Pericardium fibroblast (primary cell): ENCODE data around the gene FBXO45. TPM values are rescaled to one million over a fixed set of nuclear protein-coding genes. Genes with fewer than 3 reads are reported as not detected.

ENCODE experiments used
- total RNA-seq: library from RNA; depleted of rRNA; stranded (reverse); fragments of >200 nt; gene quantifications from 2 replicates; pipeline ENCODE4 v1.2.3, GENCODE V29; 2015

The FBXO45 gene, protein sequence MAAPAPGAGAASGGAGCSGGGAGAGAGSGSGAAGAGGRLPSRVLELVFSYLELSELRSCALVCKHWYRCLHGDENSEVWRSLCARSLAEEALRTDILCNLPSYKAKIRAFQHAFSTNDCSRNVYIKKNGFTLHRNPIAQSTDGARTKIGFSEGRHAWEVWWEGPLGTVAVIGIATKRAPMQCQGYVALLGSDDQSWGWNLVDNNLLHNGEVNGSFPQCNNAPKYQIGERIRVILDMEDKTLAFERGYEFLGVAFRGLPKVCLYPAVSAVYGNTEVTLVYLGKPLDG
- total RNA-seq = 3.2 and 3.7 TPM in 2 replicates

GRCh38 chr3:196568246-196569002 lies at the start of gene FBXO45, which contains the start of gene WDR53:
FBXO45 (plus strand) TSS chr3:196568660; CDS start chr3:196568985, 325 bp downstream.
WDR53 (minus strand) TSS chr3:196568554; CDS start chr3:196561475, 7,079 bp downstream.

Other genes with a start within 250 kb of the FBXO45 start
- not detected in 2 replicates for gene TM4SF19, start 230.3 kb upstream of the FBXO45 start, total RNA-seq
- gene UBXN7, start 136.2 kb upstream of the FBXO45 start, total RNA-seq = 6.5 and 10.2 TPM in 2 replicates
- 10.6 and 13.5 TPM in 2 replicates for gene RNF168, start 64.9 kb upstream of the FBXO45 start, total RNA-seq
- gene SMCO1, start 53.3 kb upstream of the FBXO45 start, total RNA-seq = not detected in 2 replicates
- 7.2 and 9.5 TPM in 2 replicates for gene WDR53, start 106 bp upstream of the FBXO45 start, total RNA-seq
- 0.23 and 0.85 TPM in 2 replicates for gene NRROS, start 71.0 kb downstream of the FBXO45 start, total RNA-seq
- 5.2 and 5.6 TPM in 2 replicates for gene CEP19, start 143.6 kb downstream of the FBXO45 start, total RNA-seq
- 16.9 and 23.3 TPM in 2 replicates for gene PIGX, start 143.7 kb downstream of the FBXO45 start, total RNA-seq
- 22.1 and 26.4 TPM in 2 replicates for gene PAK2, start 171.2 kb downstream of the FBXO45 start, total RNA-seq